HG02970 (cell line): ENCODE data around the gene ALDH3B1.

Experiments used
- ATAC-seq: cut with Tn5 transposase; IDR thresholded peaks from one replicate; pipeline ENCODE4 v1.9.1; 2021; ENCODE audit warnings: mild to moderate bottlenecking, moderate library complexity, moderate number of reproducible peaks; ENCODE audit not compliant: unreplicated experiment, low FRiP score

The ALDH3B1 gene

GRCh38 chr11:67996622-67997474 is 13.3 kb upstream of the ALDH3B1 start:
- no peak for ATAC-seq

- no peak for ATAC-seq
These were observed 12.6 kb upstream of the ALDH3B1 start for GRCh38 chr11:67997475-67997921.

GRCh38 chr11:67998150-67999045 is 11.7 kb upstream of the ALDH3B1 start:
- ATAC-seq, result no peak

GRCh38 chr11:67999201-67999629 is 10.9 kb upstream of the ALDH3B1 start:
- no peak for ATAC-seq

- no peak for ATAC-seq
These were observed 10.4 kb upstream of the ALDH3B1 start for GRCh38 chr11:67999704-68000103.

DNA sequence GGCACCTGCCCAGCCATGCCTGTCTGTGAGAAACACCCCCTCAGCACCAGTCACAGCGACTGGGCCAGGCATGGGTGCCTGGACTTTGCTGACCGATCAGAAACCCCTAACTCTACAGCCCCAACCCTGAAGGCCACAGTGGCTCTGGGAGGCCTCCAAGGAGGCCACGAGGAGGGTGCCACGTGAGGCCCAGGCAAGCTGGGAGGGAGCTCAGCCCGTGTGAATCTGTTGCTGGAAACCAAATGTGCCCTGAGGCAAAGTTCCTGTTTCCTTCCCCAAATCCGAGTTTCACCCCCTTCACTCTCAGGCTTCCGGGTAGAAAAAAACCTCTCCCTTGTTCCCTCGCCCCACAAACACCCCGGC is 7.6 kb upstream of the ALDH3B1 start:
- peak; percentile 15 for ATAC-seq

GRCh38 chr11:68002938-68003845 is 6.9 kb upstream of the ALDH3B1 start:
- peak; percentile 22 for ATAC-seq

- peak; percentile 63 for ATAC-seq
These were observed 6.1 kb upstream of the ALDH3B1 start, which contains the start of gene UNC93B1 for GRCh38 chr11:68003846-68004550. TSS of gene UNC93B1 (minus strand) at chr11:68004097. CDS start at chr11:68004043, 54 bp downstream.

DNA sequence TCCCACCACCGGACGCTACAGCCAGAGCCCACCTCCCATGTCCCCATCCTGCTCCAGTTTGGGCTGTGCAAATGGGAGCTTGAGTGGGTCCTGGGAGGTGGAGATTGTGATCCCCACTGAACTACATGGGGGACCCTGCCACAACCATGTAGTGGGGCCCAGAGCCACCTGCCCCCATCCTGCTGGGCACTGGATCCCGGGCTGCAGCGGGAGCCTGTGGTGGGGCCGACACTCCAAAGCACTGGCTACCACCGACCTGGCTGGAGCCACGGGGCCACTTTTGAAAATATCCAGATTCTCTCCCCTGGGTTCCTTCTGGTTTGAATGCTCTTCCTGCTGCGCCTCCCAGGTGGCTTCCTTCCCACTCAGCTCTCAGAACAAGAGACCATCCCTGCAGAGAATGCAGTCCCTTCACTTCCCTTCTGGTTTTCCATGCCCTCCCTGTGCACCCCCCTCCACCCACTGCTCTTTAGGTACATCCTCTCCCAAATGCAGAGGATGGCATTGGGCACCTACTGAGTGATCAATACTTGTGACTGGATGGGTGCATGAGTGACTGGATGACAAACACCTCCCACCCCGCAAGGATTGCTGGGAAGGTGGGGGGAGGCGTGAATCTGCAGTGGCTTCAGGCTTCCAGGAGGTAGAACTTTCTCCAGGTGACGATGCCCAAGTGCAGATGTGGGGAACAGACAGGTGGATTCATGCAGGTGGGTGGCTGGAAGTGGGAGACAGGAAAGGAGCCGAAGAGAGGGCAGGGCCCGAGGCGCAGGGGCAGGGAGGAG is 5.4 kb upstream of the ALDH3B1 start:
- no peak for ATAC-seq

DNA sequence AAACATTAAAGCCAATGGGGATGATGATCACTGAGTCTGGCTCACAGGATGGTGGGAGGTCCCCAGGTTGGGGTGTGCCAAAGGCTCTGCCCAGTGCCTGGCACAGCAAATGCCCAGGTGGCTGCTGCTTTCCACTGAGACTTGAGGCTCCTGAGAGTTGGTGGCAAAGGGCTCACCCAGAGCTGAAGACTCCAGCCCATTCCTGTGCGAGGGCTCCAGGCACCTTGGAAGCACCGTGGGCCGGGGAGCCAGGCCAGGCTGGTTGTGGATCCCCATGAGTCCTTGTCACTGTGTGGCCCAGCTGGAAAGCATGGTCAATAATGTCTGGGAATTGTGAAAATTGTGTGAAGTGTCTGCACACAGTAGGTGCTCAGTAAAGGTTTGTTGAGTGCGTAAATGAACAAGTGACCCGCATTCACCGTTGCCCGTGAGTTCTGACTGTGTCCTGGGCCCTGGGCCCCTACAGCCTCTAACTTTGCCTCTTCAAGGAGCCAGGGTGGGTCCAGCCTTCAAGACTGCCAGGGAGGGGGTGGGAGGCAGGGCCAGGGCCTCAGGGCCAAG is 3.4 kb upstream of the ALDH3B1 start:
- ATAC-seq, result no peak

GRCh38 chr11:68007498-68008380 is 2.4 kb upstream of the ALDH3B1 start:
- no peak for ATAC-seq

DNA sequence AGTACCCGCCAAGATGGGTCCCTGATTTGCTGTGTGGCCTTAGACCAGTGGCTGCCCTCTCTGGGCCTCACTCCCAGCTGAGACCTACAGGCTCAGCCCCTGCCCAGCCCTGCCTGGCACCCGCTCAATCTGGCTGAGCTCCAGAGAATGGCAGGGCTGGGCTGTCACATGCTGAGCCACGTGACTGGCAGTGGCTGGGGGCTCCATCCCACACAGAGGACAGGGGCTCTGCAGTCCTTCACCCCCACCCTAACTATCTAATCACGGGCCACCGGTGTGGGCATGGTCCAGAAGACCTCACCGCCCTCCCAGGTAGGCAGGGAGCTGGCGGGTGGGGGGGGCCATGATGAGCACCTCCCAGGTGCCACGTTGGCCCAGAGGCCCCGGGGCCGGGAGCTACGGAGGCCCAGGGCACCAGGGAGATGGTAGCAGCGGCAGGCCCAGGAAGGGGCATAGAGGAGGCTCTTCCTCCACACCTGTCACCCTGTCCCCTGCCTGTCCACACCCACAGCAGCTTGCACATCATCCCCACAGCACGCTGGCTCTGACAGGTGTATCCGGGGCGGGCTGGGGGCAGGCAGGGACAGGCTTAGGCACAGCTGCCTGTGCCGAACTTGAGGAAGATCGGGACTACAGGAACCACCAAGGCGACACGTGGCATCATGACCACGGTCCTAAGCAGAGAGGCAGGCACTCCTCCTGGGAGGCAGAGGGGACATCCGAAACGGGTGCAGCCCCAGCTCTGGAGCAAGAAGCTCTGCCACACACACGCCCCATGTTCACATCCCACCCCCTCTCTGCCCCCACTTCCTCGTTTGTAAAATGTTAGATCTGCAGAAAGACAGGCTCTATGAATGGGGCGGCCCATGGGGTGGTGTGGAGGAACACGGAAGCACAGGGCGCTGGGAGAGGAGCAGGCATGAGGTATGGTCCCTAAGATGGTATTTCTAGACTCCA is 1.5 kb upstream of the ALDH3B1 start:
- no peak for ATAC-seq

DNA sequence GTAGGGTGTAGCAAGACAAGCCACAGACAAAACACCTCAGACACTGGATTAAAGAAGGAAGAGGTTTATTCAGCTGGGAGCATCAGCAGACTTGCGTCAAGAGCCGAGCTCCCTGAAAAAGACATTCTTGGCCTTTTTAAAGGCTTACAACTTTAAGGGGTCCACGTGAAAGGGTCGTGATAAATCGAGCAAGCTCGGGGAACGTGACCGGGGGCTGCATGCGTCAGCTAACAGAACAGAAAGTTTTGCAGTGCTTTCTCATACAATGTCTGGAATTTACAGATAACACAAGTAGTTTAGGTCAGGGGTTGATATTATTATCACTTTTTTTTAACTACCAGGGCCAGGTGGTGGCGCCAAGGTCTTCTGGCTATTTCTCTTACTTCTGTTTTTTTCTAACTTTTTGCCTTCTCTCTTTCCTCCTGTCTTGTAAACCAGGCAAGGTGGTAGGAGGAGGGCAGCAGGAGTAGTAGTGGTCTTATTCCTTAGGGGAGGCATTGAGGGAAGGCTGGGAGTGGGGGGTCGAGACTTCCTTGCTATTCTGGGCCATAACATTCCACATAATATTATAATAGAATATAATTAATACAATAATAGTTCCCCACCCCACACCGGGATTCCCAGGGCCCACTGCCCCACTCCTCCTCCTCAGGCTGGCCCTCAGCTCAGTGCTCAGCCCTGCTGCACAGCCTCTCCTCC is 587 bp upstream of the ALDH3B1 start:
- no peak for ATAC-seq

GRCh38 chr11:68011051-68011943 is 1.2 kb downstream of the ALDH3B1 start:
- no peak for ATAC-seq
